Ishikawa (cell line): ENCODE data around the gene DAAM1.

Source experiments
- CEBPB ChIP-seq: IDR thresholded peaks from 2 replicates; pipeline ENCODE4 v1.6.1; 2012
- CREB1 ChIP-seq: IDR thresholded peaks from 2 replicates; pipeline ENCODE4 v1.6.1; 2012; ENCODE audit warnings: low read depth
- EGR1 ChIP-seq: IDR thresholded peaks from 2 replicates; pipeline ENCODE4 v1.6.1; 2012
- EP300 ChIP-seq: IDR thresholded peaks from 2 replicates; pipeline ENCODE4 v1.6.1; 2012; ENCODE audit warnings: borderline replicate concordance
- FOXM1 ChIP-seq: IDR thresholded peaks from 2 replicates; pipeline ENCODE4 v1.6.1; 2012; ENCODE audit warnings: low read depth, borderline replicate concordance
- NFIC ChIP-seq: IDR thresholded peaks from 2 replicates; pipeline ENCODE4 v1.6.1; 2012
- RAD21 ChIP-seq: IDR thresholded peaks from 2 replicates; pipeline ENCODE4 v1.6.1; 2012; ENCODE audit warnings: low read depth
- TAF1 ChIP-seq: IDR thresholded peaks from 2 replicates; pipeline ENCODE4 v1.6.1; 2012; ENCODE audit warnings: low read depth, mild to moderate bottlenecking
- TCF12 ChIP-seq: IDR thresholded peaks from 2 replicates; pipeline ENCODE4 v1.6.1; 2012; ENCODE audit warnings: low read depth
- TEAD4 ChIP-seq: IDR thresholded peaks from 2 replicates; pipeline ENCODE4 v1.6.1; 2012
- YY1 ChIP-seq: IDR thresholded peaks from 2 replicates; pipeline ENCODE4 v1.6.1; 2012; ENCODE audit warnings: low read depth
- ZBTB7A ChIP-seq: IDR thresholded peaks from 2 replicates; pipeline ENCODE4 v1.6.1; 2012; ENCODE audit warnings: low read depth
- TF ChIP-seq, protein P1 (sequence below): IDR thresholded peaks from 2 replicates; pipeline ENCODE4 v1.6.1; 2012
- TF ChIP-seq, protein P2 (sequence below): IDR thresholded peaks from 2 replicates; pipeline ENCODE4 v1.6.1; 2012
- TF ChIP-seq, protein P3 (sequence below): IDR thresholded peaks from 2 replicates; pipeline ENCODE4 v1.6.1; 2012; ENCODE audit warnings: low read depth, mild to moderate bottlenecking

DAAM1 gene

DNA sequence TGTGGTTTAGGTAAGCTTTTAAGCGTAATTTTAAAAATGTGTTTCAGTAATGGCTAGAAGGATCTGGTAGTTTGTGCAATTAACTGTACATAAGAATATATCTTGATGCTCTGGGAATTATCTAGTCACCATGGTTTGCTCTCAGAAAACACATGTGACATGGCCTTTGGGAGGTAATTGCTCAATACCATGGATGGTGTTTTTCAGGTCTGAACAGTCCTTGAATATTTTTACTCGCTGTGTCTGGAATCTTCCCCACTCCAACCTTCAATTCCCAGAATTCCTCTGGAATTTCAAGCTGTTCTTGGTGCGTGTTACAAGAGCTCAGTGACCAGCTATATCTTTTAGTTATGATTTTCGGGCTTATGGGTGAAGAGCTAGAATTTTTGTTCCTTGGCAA lies 85.3 kb downstream of the DAAM1 start:
- TF ChIP-seq ZBTB7A (no peak), CEBPB (0 out of 2 replicates have a peak, but pooled peaks have one; percentile 6), NFIC (no peak)
- TF ChIP-seq, protein P1, sequence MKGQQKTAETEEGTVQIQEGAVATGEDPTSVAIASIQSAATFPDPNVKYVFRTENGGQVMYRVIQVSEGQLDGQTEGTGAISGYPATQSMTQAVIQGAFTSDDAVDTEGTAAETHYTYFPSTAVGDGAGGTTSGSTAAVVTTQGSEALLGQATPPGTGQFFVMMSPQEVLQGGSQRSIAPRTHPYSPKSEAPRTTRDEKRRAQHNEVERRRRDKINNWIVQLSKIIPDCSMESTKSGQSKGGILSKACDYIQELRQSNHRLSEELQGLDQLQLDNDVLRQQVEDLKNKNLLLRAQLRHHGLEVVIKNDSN = no peak

DNA sequence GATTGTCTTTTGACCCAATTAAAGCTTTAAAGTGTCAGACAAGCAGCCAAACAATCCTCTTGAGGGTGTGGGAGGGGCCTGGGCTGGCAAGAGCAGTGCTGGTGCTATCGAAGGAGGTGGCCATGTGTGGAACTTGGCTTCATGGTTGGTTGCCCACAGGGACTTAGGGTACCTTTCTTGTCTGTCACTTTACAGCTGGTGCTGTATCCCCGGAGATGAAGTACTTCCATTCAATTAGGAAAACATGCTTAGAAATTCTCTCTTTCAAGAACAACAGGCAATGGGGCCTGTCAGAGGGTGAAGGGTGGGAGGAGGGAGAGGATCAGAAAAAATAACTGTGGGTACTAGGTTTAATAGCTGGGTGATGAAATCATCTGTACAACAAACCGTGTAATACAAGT lies 86.5 kb downstream of the DAAM1 start:
- TF ChIP-seq, protein P2, sequence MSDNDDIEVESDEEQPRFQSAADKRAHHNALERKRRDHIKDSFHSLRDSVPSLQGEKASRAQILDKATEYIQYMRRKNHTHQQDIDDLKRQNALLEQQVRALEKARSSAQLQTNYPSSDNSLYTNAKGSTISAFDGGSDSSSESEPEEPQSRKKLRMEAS = peak; percentile 43
- TF ChIP-seq EP300 (no peak), TEAD4 (0 out of 2 replicates have a peak, but pooled peaks have one; percentile 9)

DNA sequence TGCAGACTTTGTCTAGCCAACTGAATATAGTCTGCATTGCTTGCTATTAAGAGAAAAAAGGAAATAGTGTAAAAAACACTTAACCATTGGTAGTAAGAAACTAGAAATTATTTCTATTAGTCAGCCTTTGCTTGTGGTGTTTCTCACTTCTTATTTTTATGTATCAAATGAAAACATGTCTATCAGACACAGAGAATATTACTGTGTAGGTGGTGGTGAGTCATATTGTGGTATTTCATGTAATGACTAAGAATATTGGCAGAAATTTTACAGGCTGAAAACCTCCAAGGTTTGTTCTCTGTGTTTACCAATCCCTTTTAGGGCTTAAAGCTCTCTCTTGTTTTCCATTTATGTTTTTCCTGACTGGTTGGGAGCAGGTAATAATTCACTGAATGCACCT lies 87.2 kb downstream of the DAAM1 start:
- TF ChIP-seq CREB1 (no peak), RAD21 (no peak), YY1 (no peak), TEAD4 (peak; percentile 32; the same call in 1 of the 2 replicates), ZBTB7A (no peak), FOXM1 (peak; percentile 37; the same call in 1 of the 2 replicates), EGR1 (no peak; the same call in 1 of the 2 replicates), EP300 (peak; percentile 27; the same call in 1 of the 2 replicates), CEBPB (no peak), NFIC (peak; percentile 18; the same call in 1 of the 2 replicates), TCF12 (no peak), TAF1 (no peak)
- TF ChIP-seq, protein P2 = no peak
- TF ChIP-seq, protein P1 = no peak
- TF ChIP-seq, protein P3, sequence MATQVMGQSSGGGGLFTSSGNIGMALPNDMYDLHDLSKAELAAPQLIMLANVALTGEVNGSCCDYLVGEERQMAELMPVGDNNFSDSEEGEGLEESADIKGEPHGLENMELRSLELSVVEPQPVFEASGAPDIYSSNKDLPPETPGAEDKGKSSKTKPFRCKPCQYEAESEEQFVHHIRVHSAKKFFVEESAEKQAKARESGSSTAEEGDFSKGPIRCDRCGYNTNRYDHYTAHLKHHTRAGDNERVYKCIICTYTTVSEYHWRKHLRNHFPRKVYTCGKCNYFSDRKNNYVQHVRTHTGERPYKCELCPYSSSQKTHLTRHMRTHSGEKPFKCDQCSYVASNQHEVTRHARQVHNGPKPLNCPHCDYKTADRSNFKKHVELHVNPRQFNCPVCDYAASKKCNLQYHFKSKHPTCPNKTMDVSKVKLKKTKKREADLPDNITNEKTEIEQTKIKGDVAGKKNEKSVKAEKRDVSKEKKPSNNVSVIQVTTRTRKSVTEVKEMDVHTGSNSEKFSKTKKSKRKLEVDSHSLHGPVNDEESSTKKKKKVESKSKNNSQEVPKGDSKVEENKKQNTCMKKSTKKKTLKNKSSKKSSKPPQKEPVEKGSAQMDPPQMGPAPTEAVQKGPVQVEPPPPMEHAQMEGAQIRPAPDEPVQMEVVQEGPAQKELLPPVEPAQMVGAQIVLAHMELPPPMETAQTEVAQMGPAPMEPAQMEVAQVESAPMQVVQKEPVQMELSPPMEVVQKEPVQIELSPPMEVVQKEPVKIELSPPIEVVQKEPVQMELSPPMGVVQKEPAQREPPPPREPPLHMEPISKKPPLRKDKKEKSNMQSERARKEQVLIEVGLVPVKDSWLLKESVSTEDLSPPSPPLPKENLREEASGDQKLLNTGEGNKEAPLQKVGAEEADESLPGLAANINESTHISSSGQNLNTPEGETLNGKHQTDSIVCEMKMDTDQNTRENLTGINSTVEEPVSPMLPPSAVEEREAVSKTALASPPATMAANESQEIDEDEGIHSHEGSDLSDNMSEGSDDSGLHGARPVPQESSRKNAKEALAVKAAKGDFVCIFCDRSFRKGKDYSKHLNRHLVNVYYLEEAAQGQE = no peak

DNA sequence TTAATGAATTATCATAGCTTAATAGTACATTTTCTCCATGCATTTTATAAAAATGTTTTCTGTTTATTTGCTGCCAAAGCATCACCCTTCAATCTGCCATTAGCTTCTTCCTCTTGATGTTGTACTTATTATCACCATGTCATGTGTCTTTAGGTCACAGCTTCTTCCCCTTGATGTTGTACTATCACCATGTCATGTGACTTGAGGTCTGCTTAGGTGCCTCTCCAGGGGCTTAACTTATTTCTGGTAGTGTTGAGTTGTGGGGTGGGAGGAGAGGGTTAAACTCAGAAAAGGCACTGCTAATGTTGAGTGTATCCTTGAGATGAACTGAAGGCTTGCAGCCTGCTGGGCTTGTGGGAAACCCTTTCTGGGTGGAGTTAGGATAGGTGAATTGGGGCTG lies 87.8 kb downstream of the DAAM1 start:
- TF ChIP-seq NFIC = no peak
- TF ChIP-seq TEAD4 = no peak
- no peak for TF ChIP-seq ZBTB7A
- TF ChIP-seq TCF12 = no peak
- TF ChIP-seq CREB1 = no peak
- no peak for TF ChIP-seq EGR1
- no peak for TF ChIP-seq FOXM1
- TF ChIP-seq, protein P2 = no peak
- TF ChIP-seq, protein P3 = no peak
- TF ChIP-seq RAD21 = no peak
- no peak for TF ChIP-seq CEBPB
- TF ChIP-seq EP300 = no peak
- TF ChIP-seq, protein P1 = no peak
- TF ChIP-seq YY1 = no peak
- no peak for TF ChIP-seq TAF1

DNA sequence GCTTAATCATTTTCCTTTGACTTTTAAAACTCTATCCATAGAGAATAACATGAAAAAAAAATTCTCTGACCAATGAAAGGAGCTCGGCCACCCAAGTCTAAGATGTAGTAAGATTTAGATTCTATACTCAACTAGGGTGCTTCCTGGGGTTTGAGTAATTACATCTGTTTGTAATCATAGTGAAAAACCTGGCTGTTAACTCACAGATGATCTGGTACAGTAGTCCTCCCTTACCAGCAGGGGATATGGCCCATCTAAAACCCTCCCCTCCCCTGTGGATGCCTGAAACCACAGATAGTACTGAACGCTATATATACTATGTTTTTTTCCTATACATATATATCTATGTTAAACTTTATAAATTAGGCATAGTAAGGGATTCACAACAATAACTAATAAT lies 89.2 kb downstream of the DAAM1 start:
- TF ChIP-seq CEBPB = no peak

DNA sequence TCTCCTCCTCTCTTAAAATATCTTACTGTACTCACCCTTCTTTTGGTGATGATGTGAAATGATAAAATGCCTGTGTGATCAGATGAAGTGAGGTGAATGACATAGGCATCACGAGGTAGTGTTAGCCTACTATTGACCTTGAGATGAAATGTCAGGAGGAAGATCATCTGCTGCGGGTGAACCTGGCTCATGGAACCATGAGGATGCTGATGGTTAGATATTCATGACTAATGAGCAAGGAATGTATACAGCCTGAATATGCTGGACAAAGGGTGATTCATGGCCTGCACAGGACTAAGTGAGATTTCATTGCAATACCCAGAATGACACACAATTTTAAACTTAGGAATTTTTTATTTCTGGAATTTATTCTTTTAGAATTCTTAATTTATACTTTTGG lies 89.6 kb downstream of the DAAM1 start:
- TF ChIP-seq NFIC = no peak; the same call in 1 of the 2 replicates
- peak; percentile 83 for TF ChIP-seq TEAD4
- TF ChIP-seq TAF1 = no peak
- TF ChIP-seq TCF12 = no peak
- TF ChIP-seq, protein P2 = no peak
- TF ChIP-seq, protein P3 = no peak
- no peak for TF ChIP-seq RAD21
- TF ChIP-seq CEBPB = no peak
- no peak for TF ChIP-seq EGR1
- no peak for TF ChIP-seq YY1
- TF ChIP-seq, protein P1 = no peak
- TF ChIP-seq CREB1 = no peak
- peak; percentile 39; the same call in 1 of the 2 replicates for TF ChIP-seq EP300
